Right lobe of liver (tissue), 6 donors: ENCODE measurements around the gene MCOLN2. TPM values are rescaled to one million over a fixed set of nuclear protein-coding genes. Genes with fewer than 3 reads are reported as not detected.
"Not testable (repeated sequence)": the region's sequence is repeated elsewhere in the genome, so short reads cannot be mapped to it uniquely, and the experiment has no call there.

Experiments
- ATAC-seq, 4 donors: fragments of 200-7000 bp; cut with Tn5 transposase; one replicate each; pipeline ENCODE4 v1.9.1; 2020; ENCODE audit warnings: mild to moderate bottlenecking in 4 of 4, moderate library complexity in 4 of 4
- DNase-seq, 3 donors: peaks; one replicate each; pipeline ENCODE4 v3.0.0-alpha.2; 2020
- H3K27ac ChIP-seq, 3 donors: fragments of 200-600 bp; one replicate each; pipeline ENCODE4 v1.8.0; 2022
- H3K27me3 ChIP-seq, 2 donors: fragments of 200-600 bp; one replicate each; pipeline ENCODE4 v1.8.0; 2022
- H3K36me3 ChIP-seq, 4 donors: fragments of 200-600 bp; sonication (generic) in 1 of 4; one replicate each; pipeline versions ENCODE4 v1.5.1 to v1.8.0; 2017 to 2022; ENCODE audit warnings: control low read depth in 1 of 4
- H3K4me1 ChIP-seq, 4 donors: fragments of 200-600 bp; sonication (generic) in 1 of 4; one replicate each; pipeline versions ENCODE4 v1.5.1 to v1.8.0; 2017 to 2022; ENCODE audit warnings: control low read depth in 1 of 4
- H3K4me3 ChIP-seq, 3 donors: fragments of 200-600 bp; one replicate each; pipeline ENCODE4 v1.8.0; 2022
- H3K9me3 ChIP-seq, 4 donors: fragments of 200-600 bp; sonication (generic) in 1 of 4; one replicate each; pipeline versions ENCODE4 v1.5.1 to v1.8.0; 2017 to 2022; ENCODE audit warnings: control low read depth in 1 of 4
- POLR2A ChIP-seq: fragments of 450-650 bp; IDR thresholded peaks from one replicate; pipeline ENCODE4 v1.6.1; 2017; ENCODE audit warnings: antibody characterized with exemption, mild to moderate bottlenecking
- WGBS: methylation state at CpG from one replicate; pipeline ENCODE4 v1.1.6; 2018; ENCODE audit warnings: low coverage, low lambda C conversion rate; ENCODE audit not compliant: insufficient coverage; ENCODE audit errors: missing lambda C conversion rate; 5-methylcytosine and 5-hydroxymethylcytosine counted together
- intact Hi-C, 2 donors: fragments of 100-400 bp; cut with DNase I; formaldehyde crosslinking; loops; one replicate each; pipeline versions ENCODE4 v1.11.2 to v1.14.1; 2022
- total RNA-seq, 6 experiments: library from RNA; depleted of rRNA in 2 of 6; stranded (reverse); fragments of >200 nt in 2 of 6; fragmentation: NEBNext Ultra II Directional in 3 of 6; extraction: Animal tissue kit (Norgen Biotek cat#: 25700) in 3 of 6; gene quantifications; one replicate each; pipeline versions ENCODE4 v1.1.0 to v1.2.4, GENCODE V29; 2016 to 2023
- TF ChIP-seq, protein P1 (sequence below), 4 donors: fragments of 200-600 bp in 3 of 4; fragments of 450-650 bp in 1 of 4; IDR thresholded peaks; one replicate each; pipeline versions ENCODE4 v1.5.1 to v1.8.0; 2016 to 2022; ENCODE audit warnings: antibody characterized with exemption in 4 of 4, mild to moderate bottlenecking in 2 of 4
- donor health status: DM: no; HTN: yes; CAD: no.
- donor health status: DM: no; HTN: no; CAD: no.
- donor health status: DM: no; HTN: no; CAD: no.
- donor health status: DM: no; HTN: yes; CAD: no.
- donor health status: DM: no; HTN: yes; CAD: no.

Gene MCOLN2
- total RNA-seq, 6 experiments from 2014 or later = 0.09 to 0.19 TPM; not detected in 4

DNA sequence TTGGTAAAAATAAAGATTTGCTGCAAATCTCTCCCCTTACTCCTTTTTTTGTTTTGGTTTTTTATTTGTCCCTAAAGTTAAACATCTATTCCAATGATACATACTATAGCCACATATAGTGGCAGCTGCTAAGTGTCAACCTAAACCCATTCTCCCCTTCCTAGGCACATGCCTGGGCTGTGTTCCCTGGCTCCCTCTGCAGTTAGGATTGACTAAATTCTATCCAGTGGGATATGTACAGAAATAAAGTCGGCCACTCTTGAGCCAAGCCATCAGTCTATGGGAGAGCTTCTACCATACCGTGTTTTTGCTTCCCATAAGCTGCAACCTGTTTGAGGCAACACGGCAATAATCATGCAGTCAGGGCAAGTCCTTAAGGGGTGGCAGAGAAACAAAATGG lies 27.8 kb upstream of the MCOLN2 start:
- intact Hi-C loops = no loop called here
- Histone ChIP-seq H3K27me3 (no peaks in the 10 kb centered on the region), H3K9me3 (no peaks in the 10 kb centered on the region), H3K4me1 (no peaks in the 10 kb centered on the region), H3K4me3 (no peak overlapping the region), H3K27ac (no peak overlapping the region), H3K36me3 (no peaks in the 10 kb centered on the region)
- ATAC-seq (no peak), DNase-seq (no peak)
- no peak for TF ChIP-seq POLR2A
- TF ChIP-seq, protein P1, sequence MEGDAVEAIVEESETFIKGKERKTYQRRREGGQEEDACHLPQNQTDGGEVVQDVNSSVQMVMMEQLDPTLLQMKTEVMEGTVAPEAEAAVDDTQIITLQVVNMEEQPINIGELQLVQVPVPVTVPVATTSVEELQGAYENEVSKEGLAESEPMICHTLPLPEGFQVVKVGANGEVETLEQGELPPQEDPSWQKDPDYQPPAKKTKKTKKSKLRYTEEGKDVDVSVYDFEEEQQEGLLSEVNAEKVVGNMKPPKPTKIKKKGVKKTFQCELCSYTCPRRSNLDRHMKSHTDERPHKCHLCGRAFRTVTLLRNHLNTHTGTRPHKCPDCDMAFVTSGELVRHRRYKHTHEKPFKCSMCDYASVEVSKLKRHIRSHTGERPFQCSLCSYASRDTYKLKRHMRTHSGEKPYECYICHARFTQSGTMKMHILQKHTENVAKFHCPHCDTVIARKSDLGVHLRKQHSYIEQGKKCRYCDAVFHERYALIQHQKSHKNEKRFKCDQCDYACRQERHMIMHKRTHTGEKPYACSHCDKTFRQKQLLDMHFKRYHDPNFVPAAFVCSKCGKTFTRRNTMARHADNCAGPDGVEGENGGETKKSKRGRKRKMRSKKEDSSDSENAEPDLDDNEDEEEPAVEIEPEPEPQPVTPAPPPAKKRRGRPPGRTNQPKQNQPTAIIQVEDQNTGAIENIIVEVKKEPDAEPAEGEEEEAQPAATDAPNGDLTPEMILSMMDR (IDR thresholded peaks at IDR 0.05) = no peak
- WGBS = 61% methylated on average over 3 of the region's 3 CpGs

DNA sequence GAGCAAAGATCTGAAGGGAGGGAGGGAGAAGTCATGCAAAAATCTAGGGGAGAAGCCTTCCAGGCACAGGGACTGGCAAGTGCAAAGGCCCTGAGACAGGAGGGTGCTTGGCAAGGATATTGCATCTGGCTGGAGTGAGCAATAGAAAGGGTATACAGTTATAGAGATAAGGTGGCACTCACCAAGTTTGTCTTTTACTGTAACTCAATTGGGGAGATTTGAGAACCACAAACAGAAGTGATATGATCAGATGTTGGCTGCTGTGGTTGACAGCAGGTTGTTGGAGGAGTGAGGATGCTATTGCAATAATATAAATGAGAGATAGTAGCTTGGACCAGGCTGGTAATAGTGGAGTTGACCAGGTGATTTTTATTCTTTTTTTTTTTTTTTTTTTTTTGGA lies 25.8 kb upstream of the MCOLN2 start:
- intact Hi-C loops = no loop called here
- DNase-seq (no peak), ATAC-seq (no peak)
- no peaks in the 10 kb centered on the region for H3K36me3 ChIP-seq
- no peaks in the 10 kb centered on the region for H3K27me3 ChIP-seq
- H3K9me3 ChIP-seq = no peaks in the 10 kb centered on the region
- H3K27ac ChIP-seq = no peak overlapping the region
- TF ChIP-seq, protein P1 (IDR thresholded peaks at IDR 0.05) = no peak
- no peaks in the 10 kb centered on the region for H3K4me1 ChIP-seq
- no peak overlapping the region for H3K4me3 ChIP-seq

DNA sequence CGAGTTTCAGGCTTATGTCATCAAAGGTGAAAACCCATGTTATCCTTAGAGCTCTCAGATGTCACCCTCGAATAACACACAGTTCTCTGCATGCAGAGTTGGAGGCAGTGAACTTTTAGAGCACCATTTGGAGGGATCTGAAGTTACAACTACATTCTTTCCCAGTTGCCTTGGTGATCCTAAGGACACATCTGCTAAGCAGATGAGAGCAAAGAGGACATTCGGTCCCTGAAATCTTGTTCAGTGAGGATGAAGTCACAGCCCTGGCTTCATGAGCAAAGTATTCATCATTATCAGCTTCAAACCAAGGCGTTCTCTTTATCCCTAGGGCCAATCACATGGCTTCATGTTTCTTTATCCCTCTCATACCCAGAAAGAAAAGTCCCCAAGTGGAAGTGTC lies 23.1 kb upstream of the MCOLN2 start:
- no peak for ATAC-seq
- 56% methylated on average over 3 of the region's 4 CpGs for WGBS
- Histone ChIP-seq H3K9me3 (no peaks in the 10 kb centered on the region), H3K27ac (no peak overlapping the region), H3K4me1 (no peaks in the 10 kb centered on the region), H3K36me3 (no peaks in the 10 kb centered on the region), H3K27me3 (no peaks in the 10 kb centered on the region), H3K4me3 (no peak overlapping the region)
- no peak for TF ChIP-seq POLR2A
- TF ChIP-seq, protein P1 (IDR thresholded peaks at IDR 0.05) = no peak
- intact Hi-C loops = no loop called here
- DNase-seq = no peak

GRCh38 chr1:85015826-85016225 lies 18.9 kb upstream of the MCOLN2 start:
- H3K27me3 ChIP-seq = no peaks in the 10 kb centered on the region
- no peak overlapping the region for H3K27ac ChIP-seq
- WGBS = 73% methylated on average over 1 of the region's 1 CpG
- H3K4me1 ChIP-seq = no peaks in the 10 kb centered on the region
- intact Hi-C loops = no loop called here
- no peak overlapping the region for H3K4me3 ChIP-seq
- no peak for ATAC-seq
- DNase-seq = no peak
- H3K9me3 ChIP-seq = no peaks in the 10 kb centered on the region
- no peaks in the 10 kb centered on the region for H3K36me3 ChIP-seq
- TF ChIP-seq POLR2A = no peak
- TF ChIP-seq, protein P1 (IDR thresholded peaks at IDR 0.05) = no peak

- H3K36me3 ChIP-seq, H3K27me3 ChIP-seq, ATAC-seq, H3K4me3 ChIP-seq, H3K9me3 ChIP-seq, intact Hi-C loops, H3K4me1 ChIP-seq, DNase-seq, H3K27ac ChIP-seq: not testable (repeated sequence)
- WGBS = 38% methylated on average over 1 of the region's 1 CpG
Measured at GRCh38 chr1:85005641-85006040, 8.7 kb upstream of the MCOLN2 start.
